Colonic mucosa (tissue), 4 donors: Measurements from ENCODE around the gene ZSCAN2. TPM values are rescaled to one million over a fixed set of nuclear protein-coding genes. Genes with fewer than 3 reads are reported as not detected.
"Not testable (repeated sequence)": the region's sequence is repeated elsewhere in the genome, so short reads cannot be mapped to it uniquely, and the experiment has no call there.

Experiments used
- DNase-seq: peaks from one replicate; pipeline ENCODE4 v3.0.0-alpha.2; 2020
- H3K27ac ChIP-seq: fragments of 200-600 bp; one replicate; pipeline ENCODE4 v1.8.0; 2021
- H3K27me3 ChIP-seq: fragments of 200-600 bp; one replicate; pipeline ENCODE4 v1.8.0; 2021
- H3K36me3 ChIP-seq: fragments of 200-600 bp; one replicate; pipeline ENCODE4 v1.8.0; 2021
- H3K4me1 ChIP-seq: fragments of 200-600 bp; one replicate; pipeline ENCODE4 v1.8.0; 2021; ENCODE audit warnings: mild to moderate bottlenecking
- H3K4me3 ChIP-seq: fragments of 200-600 bp; one replicate; pipeline ENCODE4 v1.8.0; 2021
- H3K9ac ChIP-seq, 2 donors: one replicate each; pipeline ENCODE4 v1.7.0; 2013; ENCODE audit warnings: control low read depth in 2 of 2, low read depth in 2 of 2, low read length in 2 of 2
- H3K9me3 ChIP-seq: fragments of 200-600 bp; one replicate; pipeline ENCODE4 v1.8.0; 2021
- intact Hi-C: fragments of 100-400 bp; cut with DNase I; formaldehyde crosslinking; loops from one replicate; pipeline ENCODE4 v1.14.1; 2022
- total RNA-seq, 2 donors: library from RNA; stranded (reverse); fragmentation: NEBNext Ultra II Directional in 1 of 2; extraction: Animal tissue kit (Norgen Biotek cat#: 25700) in 1 of 2; gene quantifications; one replicate each; pipeline ENCODE4 v1.2.1, GENCODE V29; 2021
- TF ChIP-seq, protein P1 (sequence below): fragments of 200-600 bp; IDR thresholded peaks from one replicate; pipeline ENCODE4 v1.8.0; 2022; ENCODE audit warnings: antibody characterized with exemption, mild to moderate bottlenecking
- donor health status: healthy.
- donor health status: DM: no; HTN: no; CAD: no.
- donor health status: DM: no; HTN: no; CAD: no.

The ZSCAN2 gene
- total RNA-seq, 2 donors from 2014 or later, result 6.3 to 6.4 TPM

DNA sequence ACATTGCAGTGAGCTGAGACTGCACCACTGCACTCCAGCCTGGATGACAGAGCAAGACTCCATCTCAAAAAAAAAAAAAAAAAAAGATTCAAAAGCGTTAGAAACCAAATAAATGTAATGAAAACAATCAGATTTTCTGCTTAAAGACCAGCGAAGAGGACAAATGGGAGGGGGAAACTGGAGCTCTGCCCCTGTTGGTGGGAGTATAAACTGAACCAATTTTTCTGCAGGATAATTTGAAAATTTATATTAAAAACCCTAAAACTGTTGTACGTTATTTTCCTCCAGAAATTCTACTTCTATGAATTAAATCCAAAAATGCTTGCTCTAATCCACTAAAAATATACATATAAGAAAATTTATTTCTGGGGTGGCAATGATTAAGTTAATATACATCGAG lies 25.3 kb upstream of the ZSCAN2 start:
- TF ChIP-seq, protein P1, sequence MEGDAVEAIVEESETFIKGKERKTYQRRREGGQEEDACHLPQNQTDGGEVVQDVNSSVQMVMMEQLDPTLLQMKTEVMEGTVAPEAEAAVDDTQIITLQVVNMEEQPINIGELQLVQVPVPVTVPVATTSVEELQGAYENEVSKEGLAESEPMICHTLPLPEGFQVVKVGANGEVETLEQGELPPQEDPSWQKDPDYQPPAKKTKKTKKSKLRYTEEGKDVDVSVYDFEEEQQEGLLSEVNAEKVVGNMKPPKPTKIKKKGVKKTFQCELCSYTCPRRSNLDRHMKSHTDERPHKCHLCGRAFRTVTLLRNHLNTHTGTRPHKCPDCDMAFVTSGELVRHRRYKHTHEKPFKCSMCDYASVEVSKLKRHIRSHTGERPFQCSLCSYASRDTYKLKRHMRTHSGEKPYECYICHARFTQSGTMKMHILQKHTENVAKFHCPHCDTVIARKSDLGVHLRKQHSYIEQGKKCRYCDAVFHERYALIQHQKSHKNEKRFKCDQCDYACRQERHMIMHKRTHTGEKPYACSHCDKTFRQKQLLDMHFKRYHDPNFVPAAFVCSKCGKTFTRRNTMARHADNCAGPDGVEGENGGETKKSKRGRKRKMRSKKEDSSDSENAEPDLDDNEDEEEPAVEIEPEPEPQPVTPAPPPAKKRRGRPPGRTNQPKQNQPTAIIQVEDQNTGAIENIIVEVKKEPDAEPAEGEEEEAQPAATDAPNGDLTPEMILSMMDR, result no peak
- intact Hi-C loops, result no loop called here
- Histone ChIP-seq H3K4me1 (no peaks in the 10 kb centered on the region), H3K27ac (no peak overlapping the region), H3K9me3 (no peaks in the 10 kb centered on the region), H3K27me3 (no peaks in the 10 kb centered on the region), H3K9ac (no peak overlapping the region), H3K4me3 (no peak overlapping the region), H3K36me3 (no peaks in the 10 kb centered on the region)
- no peak for DNase-seq

GRCh38 chr15:84577891-84578290 lies 22.9 kb upstream of the ZSCAN2 start:
- DNase-seq, intact Hi-C loops, H3K27me3 ChIP-seq: not testable (repeated sequence)

DNA sequence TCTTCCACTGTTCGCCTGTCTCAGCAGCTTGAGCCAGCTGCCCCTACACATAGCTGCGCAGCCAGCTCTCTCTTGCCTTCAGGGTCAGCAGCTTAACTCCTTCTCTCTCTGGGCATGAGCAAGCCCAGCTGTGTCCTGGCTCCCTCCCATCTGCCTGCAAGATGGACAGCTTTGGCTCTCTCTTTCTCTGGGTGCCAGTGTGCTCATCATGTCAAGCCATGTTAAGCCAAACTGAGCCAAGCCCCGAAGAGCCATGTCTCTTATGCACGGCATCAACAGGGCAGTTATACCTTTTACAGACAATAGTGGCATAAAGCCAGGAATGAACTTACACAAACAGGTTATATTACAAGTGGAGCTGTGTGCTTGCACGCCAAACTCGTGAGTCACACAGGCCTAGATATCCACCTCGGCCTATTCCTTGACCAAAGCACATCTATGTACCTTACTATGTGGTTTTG lies 21.5 kb upstream of the ZSCAN2 start:
- H3K27me3 ChIP-seq, H3K27ac ChIP-seq, H3K9ac ChIP-seq, H3K4me1 ChIP-seq, H3K36me3 ChIP-seq, intact Hi-C loops, H3K9me3 ChIP-seq, H3K4me3 ChIP-seq: not testable (repeated sequence)
- DNase-seq, result peak; percentile 49

More at GRCh38 chr15:84577891-84578290, 22.9 kb upstream of the ZSCAN2 start:
- H3K9me3 ChIP-seq, H3K27ac ChIP-seq, H3K36me3 ChIP-seq, H3K4me3 ChIP-seq, H3K9ac ChIP-seq, H3K4me1 ChIP-seq: not testable (repeated sequence)

DNA sequence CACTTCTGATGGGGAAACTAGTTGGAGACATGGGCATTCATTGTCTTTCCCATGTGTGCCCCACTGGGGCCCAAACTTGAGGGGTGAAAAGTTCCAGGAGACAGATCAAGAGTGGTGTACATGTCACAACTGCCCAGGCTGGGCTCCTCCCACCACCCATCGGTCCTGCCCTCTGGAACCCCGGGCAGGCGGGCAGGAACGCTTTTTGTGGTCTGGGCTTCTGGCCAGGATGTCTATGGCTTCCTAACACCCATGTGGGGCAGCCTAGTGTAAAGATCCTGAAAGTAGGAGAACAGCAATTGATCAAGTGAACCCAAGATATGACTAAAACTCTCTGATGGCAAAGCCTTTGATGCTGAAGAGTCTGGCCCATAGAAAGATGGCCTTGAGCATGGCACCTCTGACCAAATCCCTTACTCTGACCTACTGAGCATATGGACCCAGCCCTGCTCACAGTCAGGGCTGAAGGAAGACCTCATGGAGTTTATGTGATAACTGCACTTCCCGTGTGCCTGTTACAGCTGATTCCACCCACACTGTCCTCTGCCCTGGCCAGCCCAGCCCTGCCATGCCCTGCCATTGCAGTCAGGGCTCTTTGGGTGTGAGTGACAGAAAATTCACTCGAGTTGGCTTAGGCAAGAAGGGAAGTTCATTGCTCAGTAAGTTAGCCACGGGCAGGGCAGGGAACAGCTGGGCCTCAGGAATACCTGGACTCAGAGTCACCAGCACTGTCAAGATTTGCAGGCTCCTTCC lies 19.0 kb upstream of the ZSCAN2 start:
- H3K4me1 ChIP-seq, intact Hi-C loops, H3K27ac ChIP-seq: not testable (repeated sequence)

GRCh38 chr15:84582583-84583157 lies 18.1 kb upstream of the ZSCAN2 start:
- intact Hi-C loops, result no loop called here
- Histone ChIP-seq H3K9ac (no peak overlapping the region), H3K27ac (no peak overlapping the region), H3K4me3 (no peak overlapping the region), H3K36me3 (no peaks in the 10 kb centered on the region), H3K27me3 (no peaks in the 10 kb centered on the region), H3K4me1 (no peaks in the 10 kb centered on the region), H3K9me3 (no peaks in the 10 kb centered on the region)
- DNase-seq, result no peak
- TF ChIP-seq, protein P1, result no peak

More for the DNA sequence above, 19.0 kb upstream of the ZSCAN2 start:
- not testable (repeated sequence) for H3K4me3 ChIP-seq, DNase-seq, H3K36me3 ChIP-seq, H3K9me3 ChIP-seq, H3K9ac ChIP-seq, H3K27me3 ChIP-seq

- H3K4me1 ChIP-seq, H3K27ac ChIP-seq, H3K36me3 ChIP-seq, H3K4me3 ChIP-seq, H3K9me3 ChIP-seq, intact Hi-C loops, H3K27me3 ChIP-seq, H3K9ac ChIP-seq, DNase-seq: not testable (repeated sequence)
These were observed 16.9 kb upstream of the ZSCAN2 start for GRCh38 chr15:84583921-84584320.

GRCh38 chr15:84586696-84587095 lies 14.1 kb upstream of the ZSCAN2 start:
- Histone ChIP-seq H3K9me3 (no peaks in the 10 kb centered on the region), H3K27ac (no peak overlapping the region), H3K4me1 (no peaks in the 10 kb centered on the region), H3K9ac (no peak overlapping the region), H3K27me3 (no peaks in the 10 kb centered on the region), H3K4me3 (no peak overlapping the region), H3K36me3 (no peaks in the 10 kb centered on the region)
- TF ChIP-seq, protein P1, result no peak
- intact Hi-C loops, result loop anchor here (5.0 kb wide), 1 partner anchor 341 kb away; no protein-coding TSS in a partner anchor
- no peak for DNase-seq
